Keratinocyte (primary cell): ENCODE data around the gene CDC14A.

ENCODE experiments used
- CTCF ChIP-seq, 3 experiments: IDR thresholded peaks in 1 of 3; conservative IDR thresholded peaks in 1 of 3; optimal IDR thresholded peaks in 1 of 3; 2 replicates in 2 of 3; 3 replicates in 1 of 3; pipeline versions ENCODE3 to v1.5.1; 2011; ENCODE audit warnings: low read length in 3 of 3, mild to moderate bottlenecking in 3 of 3, moderate library complexity in 2 of 3, control low read depth in 1 of 3, inconsistent platforms in 1 of 3; ENCODE audit not compliant: insufficient read depth in 2 of 3; ENCODE audit errors: extremely low read depth in 1 of 3
- EZH2 ChIP-seq: IDR thresholded peaks from one replicate; pipeline ENCODE4 v1.6.1; 2012; ENCODE audit warnings: inconsistent platforms, mild to moderate bottlenecking, low read length, moderate library complexity

DNA sequence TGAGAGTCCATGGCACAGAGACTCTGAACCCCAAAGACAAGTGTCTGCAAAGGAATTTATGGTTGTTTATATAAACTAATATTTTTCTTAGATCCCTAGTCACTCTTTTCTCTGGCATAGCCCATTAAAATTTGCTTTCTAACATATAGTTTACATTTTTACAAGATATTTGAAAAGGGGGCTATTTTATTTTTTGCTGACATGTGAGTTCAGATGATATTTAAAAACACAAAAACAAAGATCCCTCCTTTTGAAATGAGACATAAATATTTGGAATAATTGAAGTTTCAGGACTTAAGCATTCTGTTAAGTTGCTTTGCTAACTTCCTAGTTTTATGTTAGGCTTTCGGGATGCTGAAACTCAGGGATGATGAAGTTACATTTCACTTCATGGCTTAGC is 86.1 kb downstream of the CDC14A start:
- no peak for TF ChIP-seq EZH2
- TF ChIP-seq CTCF (optimal IDR thresholded peaks at IDR 0.05 in 1 of 3, IDR thresholded peaks at IDR 0.05 in 1 of 3, conservative IDR thresholded peaks at IDR 0.05 in 1 of 3; ENCODE audit: extremely low read depth in 1 of 3, insufficient read depth in 2 of 3, low read length in 3 of 3) = no peak
